Activated CD4-positive, alpha-beta memory T cell treated with anti-CD3 and anti-CD28 coated beads for 36 hours (primary cell): Measurements from ENCODE around the gene LIN37. TPM values are rescaled to one million over a fixed set of nuclear protein-coding genes. Genes with fewer than 3 reads are reported as not detected.
"Not testable (repeated sequence)": the region's sequence is repeated elsewhere in the genome, so short reads cannot be mapped to it uniquely, and the experiment has no call there.

Experiments
- CTCF ChIA-PET: fragments of 350-600 bp; sonication (Branson Sonifier 250); formaldehyde crosslinking; loops from one replicate; lab custom pipeline; 2021; ENCODE audit warnings: antibody characterized with exemption, inconsistent platforms; lab: Charles Lee
- POLR2A ChIA-PET: fragments of 350-600 bp; sonication (Branson Sonifier 250); formaldehyde crosslinking; loops from one replicate; lab custom pipeline; 2021; ENCODE audit warnings: antibody characterized with exemption; lab: Charles Lee
- DNase-seq: peaks from one replicate; pipeline ENCODE4 v3.0.0-alpha.2; 2020
- H3K27ac Mint-ChIP-seq: one replicate; pipeline ENCODE4 v1.8.0; 2021; ENCODE audit warnings: mixed read lengths
- H3K27me3 Mint-ChIP-seq: one replicate; pipeline ENCODE4 v1.8.0; 2021; ENCODE audit warnings: mixed read lengths
- H3K36me3 Mint-ChIP-seq: one replicate; pipeline ENCODE4 v1.8.0; 2021; ENCODE audit warnings: mixed read lengths
- H3K4me1 Mint-ChIP-seq: one replicate; pipeline ENCODE4 v1.8.0; 2021; ENCODE audit warnings: low read depth, mixed read lengths
- H3K4me3 Mint-ChIP-seq: one replicate; pipeline ENCODE4 v1.8.0; 2021; ENCODE audit warnings: mild to moderate bottlenecking, mixed read lengths
- H3K9me3 Mint-ChIP-seq: one replicate; pipeline ENCODE4 v1.8.0; 2021; ENCODE audit warnings: mixed read lengths
- intact Hi-C: fragments of 100-400 bp; cut with micrococcal nuclease; formaldehyde crosslinking; loops from one replicate; pipeline ENCODE4 v1.15.1; 2023
- total RNA-seq, 2 experiments: library from RNA; stranded (reverse); gene quantifications; one replicate each; pipeline ENCODE4 v1.2.3, GENCODE V29; 2021

The LIN37 gene
- total RNA-seq, 2 experiments from 2014 or later = 7.5 TPM

DNA sequence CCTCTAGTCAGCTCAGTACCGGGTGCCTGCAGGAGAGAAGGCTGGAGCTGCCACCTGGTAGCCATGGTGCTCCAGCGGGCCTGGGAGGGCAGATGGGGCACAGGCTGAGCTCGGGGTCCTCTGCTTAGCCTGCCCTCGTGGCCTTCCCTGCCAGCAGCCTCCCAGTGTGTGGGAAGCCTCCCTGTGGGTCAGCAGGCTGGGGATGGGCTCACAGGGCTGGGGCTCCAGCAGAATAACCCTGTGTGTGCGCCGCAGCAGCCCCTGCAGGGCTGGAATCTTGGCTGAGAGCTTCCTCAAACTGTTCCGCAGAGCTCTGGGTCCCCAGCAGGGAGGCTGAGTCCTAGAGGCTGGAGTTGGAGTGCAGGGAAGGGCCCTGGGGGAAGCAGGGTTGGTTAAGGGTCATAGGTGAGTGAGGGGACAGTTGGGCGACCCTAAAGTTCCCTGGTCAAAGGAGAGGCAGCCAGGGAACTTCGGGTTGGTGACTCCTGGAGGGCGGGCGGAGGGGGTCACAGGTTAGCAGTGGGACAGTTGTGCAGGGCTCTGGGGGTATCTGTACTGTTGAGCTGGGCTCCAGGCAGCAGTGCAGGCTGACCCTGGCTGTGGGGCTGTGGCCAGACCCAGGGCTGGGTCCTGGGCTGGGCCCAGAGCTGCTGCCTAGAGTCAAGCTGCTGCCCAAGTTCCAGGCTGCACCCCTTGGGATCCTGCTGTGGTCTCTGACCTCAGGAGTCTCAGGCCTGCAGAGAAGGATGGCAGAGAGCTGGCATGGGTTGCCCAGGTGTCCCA, 41.0 kb downstream of the LIN37 start:
- Mint-ChIP-seq H3K27ac (no peak overlapping the region), H3K4me1 (no peaks in the 10 kb centered on the region), H3K4me3 (no peak overlapping the region), H3K9me3 (no peaks in the 10 kb centered on the region), H3K36me3 (no peaks in the 10 kb centered on the region), H3K27me3 (no peaks in the 10 kb centered on the region)
- intact Hi-C loops = no loop called here
- ChIA-PET CTCF (interaction anchor here (0.6 kb wide), 1 partner anchor 23 kb away, joined by 3 read pairs; the partner anchor contains the start of gene PRODH2), POLR2A (no interaction called here)
- no peak for DNase-seq

GRCh38 chr19:35789978-35790944, 41.9 kb downstream of the LIN37 start:
- ChIA-PET POLR2A (interaction anchor here (0.5 to 0.6 kb wide), 2 partner anchors 14 to 28 kb away, joined by 3 to 4 read pairs; no protein-coding TSS in a partner anchor), CTCF (no interaction called here)
- Mint-ChIP-seq H3K4me3 (no peak overlapping the region), H3K27ac (no peak overlapping the region), H3K27me3 (no peaks in the 10 kb centered on the region), H3K36me3 (no peaks in the 10 kb centered on the region), H3K4me1 (no peaks in the 10 kb centered on the region), H3K9me3 (no peaks in the 10 kb centered on the region)
- intact Hi-C loops = no loop called here
- DNase-seq = no peak

DNA sequence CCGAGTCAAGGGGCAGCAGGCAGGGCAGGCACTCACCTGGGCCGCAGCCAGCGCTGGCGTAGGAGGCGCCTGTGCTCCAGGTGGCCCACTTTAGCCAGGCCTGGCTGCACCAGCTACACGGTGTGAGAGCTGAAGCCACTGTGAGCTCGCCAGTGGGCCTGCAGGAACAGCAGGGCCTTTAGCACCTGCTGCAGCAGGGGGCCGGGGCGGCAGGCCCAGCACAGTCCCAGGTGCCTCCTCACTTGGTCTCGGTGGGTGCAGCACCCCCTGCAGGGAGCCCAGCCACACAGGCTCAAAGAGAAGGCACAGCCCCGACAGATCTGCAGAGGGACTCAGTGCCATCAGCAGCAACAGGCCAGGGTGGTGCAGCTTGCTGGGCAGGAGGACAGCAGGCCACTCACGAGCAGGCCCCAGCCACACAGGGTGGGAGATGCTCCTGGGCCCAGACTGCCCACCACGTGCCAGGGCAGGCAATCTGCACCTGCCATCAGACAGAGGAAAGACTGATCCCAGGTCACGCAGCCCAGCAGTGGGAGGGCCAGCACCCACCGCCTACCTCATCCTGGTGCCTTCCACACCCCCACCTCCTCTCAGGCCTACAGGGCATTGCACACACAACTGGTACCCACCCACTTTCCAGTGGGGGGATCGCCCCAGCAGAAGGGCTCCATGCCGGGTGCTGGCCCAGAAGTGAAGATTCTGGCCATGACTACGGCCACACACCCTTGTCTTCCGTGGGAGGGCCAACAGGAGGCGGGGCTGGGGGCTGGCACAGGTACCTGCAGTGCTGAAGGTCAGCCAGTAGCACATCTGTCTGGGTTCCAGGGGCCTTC, 42.8 kb downstream of the LIN37 start:
- no peaks in the 10 kb centered on the region for H3K4me1 Mint-ChIP-seq
- ChIA-PET CTCF (no interaction called here), POLR2A (no interaction called here)
- peaks cover 5% of the 10 kb centered on the region for H3K27me3 Mint-ChIP-seq
- intact Hi-C loops = no loop called here
- H3K27ac Mint-ChIP-seq = no peak overlapping the region
- no peak overlapping the region for H3K4me3 Mint-ChIP-seq
- no peaks in the 10 kb centered on the region for H3K36me3 Mint-ChIP-seq
- no peaks in the 10 kb centered on the region for H3K9me3 Mint-ChIP-seq
- peak; percentile 36 for DNase-seq

GRCh38 chr19:35791814-35792279, 43.5 kb downstream of the LIN37 start:
- no peak overlapping the region for H3K4me3 Mint-ChIP-seq
- ChIA-PET CTCF (no interaction called here), POLR2A (no interaction called here)
- intact Hi-C loops = no loop called here
- peaks cover 11% of the 10 kb centered on the region for H3K27me3 Mint-ChIP-seq
- H3K27ac Mint-ChIP-seq = no peak overlapping the region
- DNase-seq = no peak
- H3K9me3 Mint-ChIP-seq = no peaks in the 10 kb centered on the region
- H3K36me3 Mint-ChIP-seq = no peaks in the 10 kb centered on the region
- H3K4me1 Mint-ChIP-seq = no peaks in the 10 kb centered on the region

- ChIA-PET CTCF (no interaction called here), POLR2A (no interaction called here)
- Mint-ChIP-seq H3K9me3 (no peaks in the 10 kb centered on the region), H3K4me1 (no peaks in the 10 kb centered on the region), H3K27me3 (peaks cover 15% of the 10 kb centered on the region), H3K4me3 (no peak overlapping the region), H3K36me3 (no peaks in the 10 kb centered on the region), H3K27ac (no peak overlapping the region)
- intact Hi-C loops = no loop called here
- no peak for DNase-seq
Observed at GRCh38 chr19:35792312-35792711, 43.9 kb downstream of the LIN37 start.

DNA sequence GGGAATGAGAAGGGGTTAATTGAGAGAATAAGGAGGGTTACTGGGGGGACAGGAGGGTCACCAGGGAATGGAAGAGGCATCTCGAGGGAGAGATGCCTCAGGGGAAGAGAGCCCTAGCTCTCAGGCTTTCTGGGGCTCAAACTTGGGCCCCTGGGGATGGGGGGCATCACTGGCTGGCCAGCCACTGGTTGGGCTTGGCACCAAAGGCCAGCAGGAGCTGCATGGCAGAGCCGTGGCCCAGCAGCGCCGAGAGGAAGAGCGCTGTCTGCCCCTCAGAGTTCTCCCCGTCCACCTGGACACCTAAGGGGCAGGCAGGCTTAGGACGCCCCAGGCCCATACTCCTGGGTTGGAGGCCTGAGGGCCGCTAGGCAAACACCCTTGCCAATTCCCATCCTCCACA, 44.5 kb downstream of the LIN37 start:
- POLR2A ChIA-PET = no interaction called here
- CTCF ChIA-PET = no interaction called here
- no peak overlapping the region for H3K4me3 Mint-ChIP-seq

GRCh38 chr19:35793381-35794165, 45.2 kb downstream of the LIN37 start:
- H3K9me3 Mint-ChIP-seq = no peaks in the 10 kb centered on the region
- H3K4me3 Mint-ChIP-seq = no peak overlapping the region
- no peaks in the 10 kb centered on the region for H3K4me1 Mint-ChIP-seq
- intact Hi-C loops = no loop called here
- POLR2A ChIA-PET = no interaction called here
- DNase-seq = no peak
- H3K36me3 Mint-ChIP-seq = no peaks in the 10 kb centered on the region
- no peak overlapping the region for H3K27ac Mint-ChIP-seq
- CTCF ChIA-PET = no interaction called here
- peaks cover 23% of the 10 kb centered on the region for H3K27me3 Mint-ChIP-seq

More for the DNA sequence above, 44.5 kb downstream of the LIN37 start:
- no peaks in the 10 kb centered on the region for H3K9me3 Mint-ChIP-seq
- no peak for DNase-seq
- peaks cover 20% of the 10 kb centered on the region for H3K27me3 Mint-ChIP-seq
- no peaks in the 10 kb centered on the region for H3K4me1 Mint-ChIP-seq
- no peaks in the 10 kb centered on the region for H3K36me3 Mint-ChIP-seq
- H3K27ac Mint-ChIP-seq = no peak overlapping the region
- intact Hi-C loops = no loop called here

DNA sequence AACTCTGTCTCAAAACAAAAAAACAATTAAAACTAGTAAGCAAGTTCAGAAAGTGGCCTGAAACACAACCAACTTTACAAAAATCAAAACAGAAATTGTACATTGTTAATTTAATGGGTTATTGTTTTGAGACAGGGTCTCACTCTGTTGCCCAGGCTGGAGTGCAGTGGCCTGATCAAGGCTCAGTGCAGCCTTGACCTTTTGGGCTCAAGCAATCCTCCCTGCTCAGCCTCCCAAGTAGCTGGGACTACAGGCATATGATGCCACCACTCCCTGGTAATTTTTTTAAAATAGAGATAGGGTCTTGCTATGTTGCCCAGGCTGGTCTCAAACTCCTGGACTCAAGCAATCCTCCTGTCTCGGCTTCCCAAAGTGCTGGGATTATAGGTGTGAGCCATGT, 47.2 kb downstream of the LIN37 start:
- peaks cover 27% of the 10 kb centered on the region for H3K27me3 Mint-ChIP-seq
- H3K4me3 Mint-ChIP-seq, H3K36me3 Mint-ChIP-seq, DNase-seq, H3K9me3 Mint-ChIP-seq, intact Hi-C loops, CTCF ChIA-PET, H3K4me1 Mint-ChIP-seq, POLR2A ChIA-PET, H3K27ac Mint-ChIP-seq: not testable (repeated sequence)

- intact Hi-C loops = no loop called here
- no peaks in the 10 kb centered on the region for H3K36me3 Mint-ChIP-seq
- no peak for DNase-seq
- ChIA-PET CTCF (no interaction called here), POLR2A (no interaction called here)
- peaks cover 27% of the 10 kb centered on the region for H3K27me3 Mint-ChIP-seq
- H3K27ac Mint-ChIP-seq = no peak overlapping the region
- no peaks in the 10 kb centered on the region for H3K4me1 Mint-ChIP-seq
- no peak overlapping the region for H3K4me3 Mint-ChIP-seq
- H3K9me3 Mint-ChIP-seq = no peaks in the 10 kb centered on the region
Observed at GRCh38 chr19:35796645-35797542, 48.5 kb downstream of the LIN37 start.

DNA sequence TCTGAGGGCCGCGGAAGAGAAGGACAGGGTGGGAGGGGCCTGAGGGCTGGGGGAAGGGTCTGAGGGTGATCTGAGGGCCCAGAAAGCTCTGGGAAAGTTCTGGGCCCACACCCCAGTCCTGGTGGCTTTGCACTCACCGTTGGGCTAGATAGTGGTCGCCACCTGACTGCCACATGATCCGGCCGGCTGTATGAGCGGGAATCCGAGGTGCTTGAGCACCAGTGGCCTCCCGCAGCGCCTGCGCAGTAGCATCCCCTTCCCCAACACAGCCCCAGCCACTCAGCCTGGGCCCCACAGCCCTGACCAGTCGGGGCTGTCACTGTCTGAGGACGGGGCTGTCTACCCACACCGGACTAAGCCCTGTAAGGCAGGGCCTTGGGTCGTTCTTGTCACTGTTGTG, 49.3 kb downstream of the LIN37 start:
- ChIA-PET CTCF (no interaction called here), POLR2A (no interaction called here)
- H3K4me3 Mint-ChIP-seq = no peak overlapping the region
- intact Hi-C loops = no loop called here
- H3K9me3 Mint-ChIP-seq = no peaks in the 10 kb centered on the region
- H3K36me3 Mint-ChIP-seq = no peaks in the 10 kb centered on the region
- peak; percentile 32 for DNase-seq
- peaks cover 27% of the 10 kb centered on the region for H3K27me3 Mint-ChIP-seq
- H3K27ac Mint-ChIP-seq = no peak overlapping the region
- no peaks in the 10 kb centered on the region for H3K4me1 Mint-ChIP-seq
